Measurements from ENCODE around the gene TAF11.
"Not testable (repeated sequence)": the region's sequence is repeated elsewhere in the genome, so short reads cannot be mapped to it uniquely, and the experiment has no call there.

Gene TAF11

DNA sequence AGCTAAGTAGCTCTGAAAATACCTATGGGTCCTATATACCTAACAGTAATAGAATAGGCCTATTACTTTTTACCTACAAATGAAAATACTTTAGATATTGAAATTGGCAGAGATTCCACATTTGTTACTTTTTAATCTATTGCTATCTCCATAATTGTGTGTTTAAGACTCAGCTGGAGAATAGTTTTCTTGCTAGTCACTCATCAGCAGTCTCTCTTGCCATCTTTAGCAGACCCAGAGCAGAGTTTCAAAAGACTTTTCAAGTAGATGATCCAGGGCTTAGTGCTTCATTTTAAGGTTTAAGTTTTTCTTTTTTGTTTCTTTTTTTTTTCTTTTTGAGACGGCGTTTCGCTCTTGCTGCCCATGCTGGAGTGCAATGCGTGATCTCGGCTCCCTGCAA is 14.1 kb upstream of the TAF11 start:
- DNase-seq = no peak

DNA sequence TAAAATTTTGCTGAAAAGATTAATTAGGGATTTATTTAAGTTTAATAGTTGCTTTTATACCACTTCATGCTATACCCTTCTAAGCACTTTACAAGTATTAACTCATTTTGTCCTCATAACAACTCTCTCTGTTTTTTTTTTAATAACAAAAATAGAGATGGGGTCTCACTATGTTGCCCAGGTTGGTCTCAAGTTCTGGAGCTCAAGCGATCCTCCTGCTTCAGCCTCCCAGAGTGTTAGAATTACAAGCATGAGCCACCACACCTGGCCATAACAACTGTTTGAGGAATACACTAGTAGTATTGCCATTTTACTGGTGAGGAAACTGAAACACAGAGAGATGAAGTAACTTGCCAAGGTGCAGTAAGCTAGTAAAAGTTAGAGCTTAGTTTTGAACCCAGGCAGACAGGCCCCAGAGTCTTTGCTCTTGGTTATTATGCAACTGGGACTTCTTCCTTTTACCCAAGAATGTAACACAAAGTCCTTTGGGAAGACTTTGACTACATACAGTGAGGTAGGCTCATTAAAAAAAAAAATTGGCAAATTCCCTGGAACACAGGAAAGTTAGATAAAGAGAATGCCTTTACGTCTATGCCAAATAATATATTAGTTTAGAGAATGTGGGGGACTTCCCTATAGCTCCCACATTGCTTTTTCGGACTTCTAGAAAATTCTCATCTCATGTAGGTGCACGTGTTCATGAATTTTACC is 12.6 kb upstream of the TAF11 start:
- no peak for DNase-seq

DNA sequence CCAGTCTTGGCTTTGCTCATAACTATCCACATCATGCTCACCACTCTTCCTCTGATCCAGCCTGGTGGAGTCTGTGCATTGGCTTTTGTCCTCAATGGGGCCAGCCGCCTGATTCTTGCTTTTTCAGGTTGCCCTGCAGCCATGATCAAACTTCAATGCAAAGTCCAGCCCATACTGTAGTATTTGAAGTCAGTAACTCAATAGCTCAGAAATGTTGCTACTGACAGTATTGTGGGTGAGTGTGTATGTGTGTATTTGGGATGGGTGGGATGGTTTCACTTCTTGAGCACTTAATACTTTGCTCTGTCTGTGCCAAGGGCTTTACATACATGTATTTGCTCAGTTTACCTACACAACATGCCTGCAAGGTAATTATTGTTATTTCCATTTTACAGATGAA is 11.9 kb upstream of the TAF11 start:
- DNase-seq = not testable (repeated sequence)

DNA sequence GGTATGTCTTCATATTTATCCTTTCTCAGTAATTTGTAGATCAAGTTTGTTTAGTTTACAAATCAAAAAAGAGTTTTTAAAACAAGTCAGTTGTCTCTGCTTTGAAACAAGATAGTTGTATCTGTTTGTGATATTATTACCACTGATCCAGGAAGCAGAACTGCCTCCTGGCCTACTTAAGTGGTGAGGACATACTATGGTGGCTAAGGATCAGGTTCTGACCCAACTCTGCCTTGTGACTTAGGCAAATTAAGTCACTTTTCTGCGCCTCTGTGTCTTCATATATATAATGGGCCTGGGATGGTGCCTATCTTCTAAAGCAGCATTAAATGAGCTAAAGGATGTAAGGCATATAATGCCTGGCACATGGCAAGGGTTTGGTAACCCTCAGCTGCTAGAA is 9.9 kb upstream of the TAF11 start:
- DNase-seq = no peak

DNA sequence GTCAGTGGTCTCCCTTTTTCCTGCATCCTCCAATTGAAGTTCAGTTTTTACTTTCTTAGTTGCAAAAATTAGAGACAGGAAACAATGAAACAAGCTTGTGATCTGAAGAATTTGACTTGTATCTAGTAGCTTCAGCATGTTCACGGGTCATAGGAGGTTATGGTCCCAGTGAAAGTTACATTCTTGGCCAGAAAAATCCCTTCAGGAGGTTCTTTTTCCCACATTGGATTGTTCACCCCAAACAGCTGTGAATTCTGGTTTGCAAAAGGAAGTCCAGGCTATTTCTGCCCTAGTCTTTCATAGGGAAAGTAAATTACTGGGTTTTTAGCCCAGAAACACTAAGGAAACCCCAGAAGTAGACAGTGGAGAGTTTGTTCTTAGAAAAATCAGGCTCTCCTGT is 9.3 kb upstream of the TAF11 start:
- DNase-seq = no peak

DNA sequence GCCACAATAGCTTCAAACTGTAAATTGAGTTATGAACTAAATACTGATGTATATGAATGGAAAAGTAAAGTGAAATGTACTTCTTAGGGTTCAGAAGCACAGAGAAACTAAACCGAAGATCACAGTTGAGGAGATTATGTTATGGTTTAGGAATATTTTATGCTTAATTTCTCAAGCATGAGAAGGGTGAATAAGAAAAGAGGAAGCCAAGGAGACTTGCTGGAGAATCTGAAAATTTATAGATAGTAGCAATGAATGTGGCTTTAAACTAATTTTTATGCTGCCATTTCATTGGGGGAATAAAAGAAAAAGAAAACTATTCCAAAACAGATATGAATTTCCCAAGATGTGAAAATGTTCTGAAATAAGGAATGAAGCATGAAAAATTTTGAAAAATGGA is 6.9 kb upstream of the TAF11 start:
- DNase-seq = no peak

DNA sequence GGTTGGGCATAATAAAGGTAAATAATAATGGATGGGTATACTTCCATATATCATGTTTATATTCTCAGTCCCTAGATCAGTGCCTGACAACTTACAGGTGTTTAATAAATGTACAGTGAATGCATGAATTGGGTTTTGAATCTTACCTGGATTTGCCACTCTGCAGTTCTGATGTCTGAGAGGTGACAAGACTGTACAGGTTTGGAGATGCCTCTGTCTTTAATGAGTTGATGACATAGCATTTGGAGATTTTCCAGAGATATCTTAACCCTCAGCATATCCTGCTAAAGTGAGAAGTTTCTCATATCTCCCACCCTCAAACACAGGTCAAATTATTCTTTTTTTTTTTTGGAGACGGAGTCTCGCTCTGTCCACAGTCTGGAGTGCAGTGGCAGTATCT is 3.5 kb upstream of the TAF11 start:
- no peak for DNase-seq

DNA sequence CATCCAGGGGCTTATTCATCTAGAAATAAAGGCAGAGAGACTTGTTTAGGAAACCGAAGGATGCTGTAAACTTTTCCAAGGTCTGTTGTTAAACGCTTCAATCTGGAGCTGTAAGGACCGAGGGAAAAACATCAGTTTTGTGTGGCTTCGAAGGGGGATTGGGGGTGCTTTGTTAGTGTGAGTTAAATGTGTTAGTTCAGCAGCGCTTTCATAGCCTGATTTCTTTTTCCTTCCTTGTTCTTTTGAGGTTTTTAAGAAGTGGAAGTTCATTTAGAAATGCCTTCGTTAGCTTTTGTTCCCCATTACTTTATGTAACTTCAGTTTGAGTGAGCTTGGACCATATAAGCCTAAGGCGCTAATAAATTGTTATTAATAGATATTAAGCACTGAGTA is 2.7 kb upstream of the TAF11 start:
- DNase-seq = no peak

DNA sequence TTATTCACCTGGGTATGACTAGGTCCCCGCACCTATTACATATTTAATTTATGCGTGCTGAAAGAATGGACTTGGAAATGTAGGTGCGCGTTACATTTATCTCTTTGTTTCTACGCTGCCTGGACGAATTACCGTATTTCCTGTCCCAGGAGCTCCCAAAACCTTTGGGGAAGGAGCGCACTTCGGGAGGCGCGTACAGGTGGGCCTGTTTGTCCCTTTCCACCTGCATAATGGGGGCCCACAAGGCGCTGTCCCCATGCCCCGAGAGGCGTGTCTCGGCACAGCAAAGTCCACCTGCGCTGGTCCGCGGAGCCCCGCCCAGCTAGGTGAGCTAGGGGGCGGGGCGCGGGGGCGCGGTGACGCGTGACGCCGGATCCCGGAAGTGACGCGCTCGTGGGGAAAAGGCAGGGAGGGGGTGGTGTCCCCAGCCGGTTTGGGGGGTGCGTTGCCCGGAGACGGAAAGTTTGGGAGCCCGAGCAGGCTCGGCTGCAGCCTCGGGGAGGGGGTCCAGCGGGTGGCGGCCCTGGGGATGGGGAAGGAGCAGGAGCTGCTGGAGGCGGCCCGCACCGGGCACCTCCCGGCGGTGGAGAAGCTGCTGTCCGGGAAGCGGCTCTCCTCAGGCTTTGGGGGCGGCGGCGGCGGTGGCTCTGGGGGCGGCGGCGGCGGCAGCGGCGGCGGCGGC is 1.2 kb upstream of the TAF11 start, which contains the start of gene ANKS1A:
TSS of gene ANKS1A (plus strand) at position 382 of the 682 bp plus-strand sequence. CDS start at position 530, 148 bp downstream.
- peak; percentile 74 to 88 (median 80) for DNase-seq

DNA sequence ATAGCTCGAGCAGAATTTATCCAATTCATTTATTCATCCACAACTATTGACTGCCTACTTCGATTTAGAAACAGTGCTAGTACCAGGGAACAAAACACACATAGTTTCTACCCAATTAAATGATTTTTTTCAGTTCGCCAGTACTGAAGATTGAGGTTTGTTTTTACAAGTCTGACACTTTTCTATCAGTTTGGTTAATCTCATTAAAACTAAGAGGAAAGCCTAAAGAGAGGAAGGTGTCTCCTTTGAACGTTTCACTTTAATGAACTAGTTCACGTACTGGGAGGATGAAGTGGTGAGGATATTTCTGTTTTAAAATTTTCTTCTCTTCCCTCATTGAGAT is 643 bp upstream of the TAF11 start:
- DNase-seq = no peak

DNA sequence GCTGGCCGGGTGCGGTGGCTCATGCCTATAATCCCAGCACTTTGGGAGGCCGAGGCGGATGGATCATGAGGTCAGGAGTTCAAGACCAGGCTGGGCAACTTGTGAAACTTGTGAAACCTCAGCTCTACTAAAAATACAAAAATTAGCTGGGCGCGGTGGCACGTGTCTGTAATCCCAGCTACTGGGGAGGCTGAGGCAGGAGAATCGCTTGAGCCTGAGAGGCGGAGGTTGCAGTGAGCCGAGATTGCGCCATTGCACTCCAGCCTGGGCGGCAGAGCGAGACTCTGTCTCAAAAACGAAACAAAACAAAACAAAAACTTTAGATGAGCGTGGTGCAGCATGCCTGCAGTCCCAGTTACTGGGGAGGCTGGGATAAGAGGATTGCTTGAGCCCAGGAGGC is 2.0 kb downstream of the TAF11 start:
- DNase-seq = not testable (repeated sequence)

DNA sequence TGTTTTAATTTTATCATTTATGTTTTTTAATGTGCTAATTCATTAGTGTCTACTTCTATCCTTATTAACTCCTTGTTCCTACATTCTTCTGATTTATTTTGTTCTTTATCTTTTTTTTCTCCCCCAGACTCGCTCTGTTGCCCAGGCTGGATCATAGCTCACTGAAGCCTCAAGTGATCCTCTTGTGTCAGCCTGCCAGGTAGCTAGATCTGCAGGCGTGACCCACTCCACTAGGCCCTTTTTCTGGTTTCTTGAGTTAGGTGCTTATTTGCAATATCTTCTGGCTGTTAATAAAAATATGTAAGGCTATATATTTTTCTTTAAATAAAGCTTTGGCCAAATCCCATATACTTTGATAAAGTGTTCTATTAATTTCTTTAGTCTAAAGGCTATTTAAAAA is 2.8 kb downstream of the TAF11 start:
- DNase-seq = no peak

DNA sequence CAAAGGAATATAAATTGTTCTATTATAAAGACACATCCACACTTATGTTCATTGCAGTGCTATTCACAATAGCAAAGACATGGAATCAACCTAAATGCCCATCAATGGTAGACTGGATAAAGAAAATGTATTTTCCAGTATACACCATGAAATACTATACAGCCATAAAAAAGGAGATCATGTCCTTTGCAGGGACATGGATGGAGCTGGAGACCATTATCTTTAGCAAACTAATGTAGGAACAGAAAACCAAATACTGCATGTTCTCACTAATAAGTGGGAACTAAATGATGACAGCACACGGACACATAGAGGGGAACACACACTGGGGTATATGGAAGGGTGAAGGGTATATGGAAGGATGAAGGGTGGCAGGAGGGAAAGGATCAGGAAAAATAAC is 3.8 kb downstream of the TAF11 start:
- DNase-seq = not testable (repeated sequence)

DNA sequence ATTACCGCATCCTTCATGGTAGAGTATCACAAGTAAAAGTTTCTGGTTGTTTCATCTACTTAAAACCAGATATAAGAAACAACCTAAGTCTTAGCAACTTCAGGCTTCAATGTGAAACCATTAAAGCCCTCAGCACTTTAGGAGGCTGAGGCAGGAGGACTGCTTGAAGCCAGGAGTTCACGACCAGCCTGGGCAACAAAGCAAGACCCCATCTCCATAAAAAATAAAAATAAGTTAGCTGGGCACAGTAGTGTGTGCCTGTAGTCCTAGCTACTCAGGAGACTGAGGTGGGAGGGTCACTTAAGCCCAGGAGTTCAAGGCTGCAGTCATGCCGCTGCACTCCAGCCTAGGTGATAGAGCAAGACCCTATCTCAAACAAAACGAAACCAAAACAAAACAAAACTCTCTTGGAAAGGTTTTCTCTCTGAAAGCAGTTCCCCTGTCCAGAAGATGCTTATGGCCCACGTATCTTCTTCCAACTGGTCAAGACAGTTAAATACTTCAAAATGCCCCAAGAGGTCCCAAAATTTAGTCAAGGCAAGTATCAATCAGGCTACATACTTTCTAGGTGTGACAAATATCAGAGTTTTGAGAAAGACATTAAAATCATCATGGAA is 9.9 kb downstream of the TAF11 start:
- no peak for DNase-seq

DNA sequence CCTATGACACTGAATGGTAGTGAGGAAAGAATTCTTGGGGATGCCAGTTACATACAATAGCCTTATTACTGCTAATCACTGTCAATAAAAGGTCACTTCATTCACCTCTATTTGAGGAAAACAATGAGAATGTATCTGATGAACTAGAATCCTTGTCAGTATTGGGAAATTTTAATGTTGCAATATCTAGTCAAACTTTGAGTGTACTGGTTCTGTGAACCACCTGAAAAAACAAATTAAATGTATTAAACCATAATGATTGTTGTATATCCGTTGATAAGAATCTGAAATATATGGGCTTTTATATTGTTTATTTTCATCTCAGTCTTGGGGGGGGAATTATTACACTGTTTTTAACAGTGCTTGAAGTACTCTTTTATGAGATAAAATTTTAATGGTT is 10.6 kb downstream of the TAF11 start:
- DNase-seq = no peak

DNA sequence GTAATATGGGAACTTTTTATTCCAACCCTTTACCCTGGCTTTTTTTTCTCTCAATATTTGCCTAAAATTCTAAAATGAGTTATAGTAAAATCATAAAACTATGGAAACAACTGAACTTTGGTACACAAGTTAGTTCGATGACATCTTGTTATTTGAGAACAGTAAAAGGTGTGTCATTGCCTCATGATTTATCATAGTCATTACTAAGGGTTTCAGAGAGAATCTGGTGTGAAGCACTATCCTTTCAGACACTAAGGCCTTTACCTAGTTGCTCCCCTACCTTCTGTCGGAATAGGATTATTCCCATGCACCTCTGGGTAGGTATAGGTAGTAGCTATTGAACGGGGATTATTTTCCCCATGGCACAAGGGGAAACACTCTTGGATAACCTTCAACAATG is 11.4 kb downstream of the TAF11 start:
- DNase-seq = no peak

DNA sequence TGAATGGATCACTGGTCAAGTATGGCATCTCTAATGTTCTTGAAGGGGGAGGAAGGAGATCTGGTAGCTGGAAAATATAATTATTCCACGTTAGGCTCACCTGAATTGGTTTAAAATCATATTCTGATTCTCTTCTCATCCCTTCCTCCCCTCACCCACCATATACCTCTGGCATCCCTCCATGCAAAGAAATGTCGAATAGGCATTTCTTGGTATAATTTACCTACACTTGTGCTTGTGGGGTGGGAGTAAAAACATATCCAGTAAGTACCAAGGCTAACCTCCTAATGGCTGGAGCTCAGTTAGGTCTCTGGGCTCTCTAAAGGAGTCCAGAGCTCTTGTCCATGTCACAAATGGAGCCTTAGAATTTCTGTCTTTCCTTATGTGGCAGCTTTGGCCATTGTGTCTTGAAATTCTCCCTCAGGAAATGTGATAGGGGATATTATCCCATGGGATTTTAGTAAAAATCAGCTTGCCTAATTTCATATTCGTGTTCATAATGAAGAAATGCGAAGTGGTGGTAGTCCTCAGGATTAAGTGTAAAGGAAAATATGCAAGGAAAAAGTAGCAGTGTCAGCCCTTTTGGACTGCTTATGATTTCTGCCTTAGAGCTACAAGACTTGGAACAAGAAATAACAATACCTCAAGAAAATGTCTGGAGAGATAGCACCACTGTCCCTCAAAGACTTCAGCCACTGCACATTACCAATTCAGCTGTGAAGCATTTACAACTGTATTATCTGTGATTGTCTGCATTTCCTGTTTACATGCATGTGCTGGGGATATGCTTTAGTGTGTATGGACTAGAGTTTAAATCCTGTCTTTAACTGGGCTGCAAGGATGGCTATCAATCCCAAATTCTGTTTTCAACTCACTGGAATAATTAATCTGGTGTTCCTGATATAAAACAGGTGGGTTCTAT is 12.3 kb downstream of the TAF11 start:
- no peak for DNase-seq

DNA sequence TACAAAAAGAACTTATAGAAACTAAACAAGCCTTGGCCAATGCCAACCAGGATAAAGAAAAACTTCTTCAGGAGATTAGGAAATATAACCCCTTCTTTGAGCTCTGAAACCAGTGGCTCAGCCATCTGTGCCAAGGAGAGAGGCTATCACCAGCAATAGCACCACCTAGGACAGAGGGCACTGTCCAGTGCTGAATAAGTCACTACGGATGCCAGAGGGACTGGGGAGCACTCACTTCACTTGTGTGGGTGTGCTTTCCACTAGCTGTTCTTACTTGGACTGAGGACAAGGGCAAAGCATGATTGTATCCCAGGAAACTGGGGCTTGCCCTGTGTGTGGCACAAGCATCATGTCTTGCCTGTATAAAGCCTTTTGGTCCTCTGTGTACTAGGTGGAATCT is 15.5 kb downstream of the TAF11 start:
- DNase-seq = no peak

DNA sequence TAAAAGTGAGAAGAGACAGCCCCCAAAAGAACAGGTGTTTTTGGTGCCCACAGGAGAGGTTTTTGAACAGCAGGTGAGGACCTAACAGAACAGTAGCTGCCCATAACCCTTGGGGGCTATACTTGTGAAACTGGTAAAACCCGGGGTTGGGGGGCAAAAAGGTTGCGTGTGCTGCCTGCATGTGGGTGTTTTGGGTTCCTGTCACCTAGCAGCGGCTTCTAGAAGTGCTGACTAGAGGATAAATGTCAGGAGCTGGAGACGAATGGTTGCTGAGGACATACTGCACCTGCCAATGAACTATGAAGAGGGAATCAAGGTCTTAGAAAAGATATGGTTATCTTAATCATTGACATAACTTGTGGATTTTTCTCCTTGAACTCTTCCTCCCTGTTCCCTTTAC is 16.0 kb downstream of the TAF11 start:
- no peak for DNase-seq

DNA sequence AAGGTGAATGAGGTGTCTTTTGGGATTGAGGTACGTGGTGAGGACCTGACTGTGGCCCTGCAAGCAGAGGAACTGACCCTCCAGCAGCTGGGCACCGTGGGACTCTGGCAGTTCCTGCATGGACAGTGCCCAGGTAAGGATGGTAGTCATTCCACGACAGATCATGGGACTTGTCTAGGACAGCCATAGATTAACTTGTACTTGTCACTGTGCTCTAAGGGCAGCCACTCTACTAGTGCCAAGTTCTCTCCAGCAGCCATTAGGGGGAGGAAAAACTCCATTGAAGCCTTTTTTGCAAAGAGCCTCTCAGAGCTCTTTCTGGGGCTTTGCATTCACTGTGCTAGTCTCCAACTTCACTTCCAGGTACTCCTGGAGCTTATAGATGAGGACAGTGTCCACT is 20.4 kb downstream of the TAF11 start:
- no peak for DNase-seq

DNA sequence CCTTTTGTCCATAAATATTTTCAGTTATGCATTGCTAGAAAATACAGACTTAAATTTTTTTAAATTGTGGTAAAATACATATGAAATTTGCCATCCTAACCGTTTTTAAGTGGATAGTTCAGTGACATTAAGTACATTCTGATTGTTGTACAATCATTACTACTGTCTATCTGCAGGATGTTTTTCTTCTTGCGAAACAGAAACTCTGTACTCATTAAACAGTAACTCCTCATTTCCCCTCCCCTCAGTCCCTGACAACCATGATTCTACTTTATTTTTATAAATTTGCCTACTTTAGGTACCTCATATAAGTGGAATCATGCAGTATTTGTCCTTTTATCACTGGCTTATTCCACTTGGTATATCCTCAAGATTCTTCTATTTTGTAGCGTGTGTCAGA is 21.3 kb downstream of the TAF11 start:
- no peak for DNase-seq

DNA sequence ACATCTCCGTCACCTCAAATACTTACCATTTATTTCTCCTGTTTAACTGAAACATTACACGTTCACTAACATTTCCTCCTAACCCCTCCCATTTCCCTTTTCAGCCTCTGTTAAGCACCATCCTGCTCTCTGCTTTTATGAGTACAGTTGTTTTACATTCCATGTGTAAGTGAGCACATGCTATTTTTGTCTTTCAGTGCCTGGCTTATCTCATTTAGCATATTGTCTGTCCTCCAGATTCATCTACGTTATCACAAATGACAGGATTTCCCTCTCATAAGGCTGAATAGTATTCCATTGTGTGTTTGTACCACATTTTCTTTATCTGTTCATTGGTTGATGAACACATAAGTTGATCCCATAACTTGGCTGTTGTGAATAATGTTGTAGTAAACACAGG is 22.7 kb downstream of the TAF11 start:
- no peak for DNase-seq

DNA sequence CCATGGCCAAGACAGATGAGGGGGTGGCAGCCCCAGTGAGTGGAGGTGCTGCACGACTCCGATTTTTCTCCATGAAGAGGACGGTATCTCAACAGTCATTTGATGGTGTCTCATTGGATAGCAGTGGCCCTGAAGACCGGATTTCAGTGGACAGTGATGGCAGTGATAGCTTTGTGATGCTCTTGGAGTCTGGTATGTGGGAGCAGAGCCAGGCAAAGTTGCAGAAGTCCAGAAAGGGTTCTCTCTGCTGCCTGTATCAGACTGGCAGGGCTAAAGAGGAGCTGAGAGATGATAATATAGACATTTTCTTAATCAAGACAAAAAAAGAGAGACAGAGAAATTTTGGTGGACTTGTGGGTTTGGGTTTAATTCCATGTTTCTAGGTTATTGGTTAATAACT is 23.8 kb downstream of the TAF11 start:
- DNase-seq = no peak

All from activated naive CD4-positive, alpha-beta T cell (primary cell).